Neural crest cell (in vitro differentiated cells): ENCODE measurements around the gene NDRG2. TPM values are rescaled to one million over a fixed set of nuclear protein-coding genes. Genes with fewer than 3 reads are reported as not detected.

Source experiments
- DNase-seq: peaks from one replicate; pipeline ENCODE4 v3.0.0; 2021; ENCODE audit warnings: low read depth, mixed read lengths, low spot score
- H3K27ac Mint-ChIP-seq: one replicate; pipeline ENCODE4 v1.8.0; 2021; ENCODE audit warnings: mild to moderate bottlenecking, mixed read lengths; ENCODE audit not compliant: unreplicated experiment
- H3K27me3 Mint-ChIP-seq: 2 replicates; pipeline ENCODE4 v1.8.0; 2021; ENCODE audit warnings: low read depth, mild to moderate bottlenecking, mixed read lengths
- H3K36me3 Mint-ChIP-seq: 2 replicates; pipeline ENCODE4 v1.8.0; 2021; ENCODE audit warnings: low read depth, mild to moderate bottlenecking, mixed read lengths
- H3K4me1 Mint-ChIP-seq: 2 replicates; pipeline ENCODE4 v1.8.0; 2021; ENCODE audit warnings: mixed read lengths
- H3K4me3 Mint-ChIP-seq: one replicate; pipeline ENCODE4 v1.8.0; 2021; ENCODE audit warnings: mild to moderate bottlenecking, mixed read lengths
- H3K9me3 Mint-ChIP-seq: 2 replicates; pipeline ENCODE4 v1.8.0; 2021; ENCODE audit warnings: mixed read lengths
- total RNA-seq: library from RNA; stranded (reverse); gene quantifications from 2 replicates; pipeline ENCODE4 v1.2.1, GENCODE V29; 2021
- TF ChIP-seq, protein P1 (sequence below): fragments of 200-600 bp; sonication (generic); conservative IDR thresholded peaks from 2 replicates; pipeline ENCODE4 v1.5.0; 2021; ENCODE audit warnings: antibody characterized with exemption, mild to moderate bottlenecking

The NDRG2 gene
- total RNA-seq, 1 donor from 2014 or later, result 17.4 TPM

DNA sequence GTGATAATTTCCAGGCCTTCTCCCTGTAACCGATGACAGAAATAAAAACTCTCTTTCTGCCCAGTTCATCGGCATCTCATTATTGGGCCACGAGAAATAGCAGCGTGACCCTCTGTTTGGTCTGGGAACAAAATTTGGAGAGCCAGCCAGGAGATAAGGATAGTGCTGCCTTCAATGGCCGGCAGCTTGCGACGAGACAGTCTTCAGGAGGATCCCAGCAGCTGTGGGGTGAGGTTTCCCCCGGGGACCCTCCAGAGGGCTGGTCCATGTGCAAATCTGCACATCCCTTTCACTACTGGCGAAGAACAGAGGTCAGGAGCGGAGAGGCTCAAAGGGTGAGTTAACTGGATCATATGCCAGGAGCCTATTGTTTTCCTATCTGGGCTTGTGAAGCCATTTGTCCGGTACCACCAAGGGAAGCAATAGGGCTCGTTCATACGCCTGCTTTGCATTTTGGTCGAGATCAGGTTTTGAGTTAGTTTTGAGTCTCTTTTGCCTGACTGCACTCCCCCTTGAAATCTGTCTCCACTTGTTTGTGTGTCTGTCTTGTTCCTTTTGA is 21.0 kb downstream of the NDRG2 start:
- Mint-ChIP-seq H3K4me1 (peaks cover 4% of the 10 kb centered on the region), H3K36me3 (no peaks in the 10 kb centered on the region), H3K27me3 (no peaks in the 10 kb centered on the region), H3K27ac (peak overlapping the region; percentile 72), H3K4me3 (no peak overlapping the region), H3K9me3 (no peaks in the 10 kb centered on the region)
- TF ChIP-seq, protein P1, sequence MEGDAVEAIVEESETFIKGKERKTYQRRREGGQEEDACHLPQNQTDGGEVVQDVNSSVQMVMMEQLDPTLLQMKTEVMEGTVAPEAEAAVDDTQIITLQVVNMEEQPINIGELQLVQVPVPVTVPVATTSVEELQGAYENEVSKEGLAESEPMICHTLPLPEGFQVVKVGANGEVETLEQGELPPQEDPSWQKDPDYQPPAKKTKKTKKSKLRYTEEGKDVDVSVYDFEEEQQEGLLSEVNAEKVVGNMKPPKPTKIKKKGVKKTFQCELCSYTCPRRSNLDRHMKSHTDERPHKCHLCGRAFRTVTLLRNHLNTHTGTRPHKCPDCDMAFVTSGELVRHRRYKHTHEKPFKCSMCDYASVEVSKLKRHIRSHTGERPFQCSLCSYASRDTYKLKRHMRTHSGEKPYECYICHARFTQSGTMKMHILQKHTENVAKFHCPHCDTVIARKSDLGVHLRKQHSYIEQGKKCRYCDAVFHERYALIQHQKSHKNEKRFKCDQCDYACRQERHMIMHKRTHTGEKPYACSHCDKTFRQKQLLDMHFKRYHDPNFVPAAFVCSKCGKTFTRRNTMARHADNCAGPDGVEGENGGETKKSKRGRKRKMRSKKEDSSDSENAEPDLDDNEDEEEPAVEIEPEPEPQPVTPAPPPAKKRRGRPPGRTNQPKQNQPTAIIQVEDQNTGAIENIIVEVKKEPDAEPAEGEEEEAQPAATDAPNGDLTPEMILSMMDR, result no peak
- no peak for DNase-seq

GRCh38 chr14:21001218-21001617 is 23.6 kb downstream of the NDRG2 start:
- no peaks in the 10 kb centered on the region for H3K36me3 Mint-ChIP-seq
- TF ChIP-seq, protein P1, result no peak
- DNase-seq, result no peak
- no peaks in the 10 kb centered on the region for H3K27me3 Mint-ChIP-seq
- peaks cover 4% of the 10 kb centered on the region for H3K4me1 Mint-ChIP-seq
- no peak overlapping the region for H3K27ac Mint-ChIP-seq
- H3K4me3 Mint-ChIP-seq, result no peak overlapping the region
- H3K9me3 Mint-ChIP-seq, result no peaks in the 10 kb centered on the region

DNA sequence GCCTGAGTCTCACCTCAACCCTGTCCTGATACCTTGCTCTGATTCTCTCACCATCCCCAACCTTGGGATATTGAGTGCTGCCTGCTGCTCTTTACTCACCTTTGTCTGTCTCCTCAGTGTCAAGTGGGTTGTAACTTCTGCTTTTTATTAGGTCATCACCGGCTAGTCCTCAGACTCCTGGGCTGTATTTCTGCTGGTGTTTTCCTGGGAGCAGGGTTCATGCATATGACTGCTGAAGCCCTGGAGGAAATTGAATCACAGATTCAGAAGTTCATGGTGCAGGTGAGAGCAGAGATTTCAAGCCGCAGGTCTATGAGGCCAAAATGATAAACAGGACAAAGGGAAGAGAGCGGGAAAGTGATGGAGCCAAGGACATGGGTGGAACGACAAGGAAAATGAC is 25.3 kb downstream of the NDRG2 start:
- Mint-ChIP-seq H3K27ac (peak overlapping the region; percentile 19), H3K27me3 (no peaks in the 10 kb centered on the region), H3K4me1 (peaks cover 4% of the 10 kb centered on the region), H3K36me3 (peaks cover 4% of the 10 kb centered on the region), H3K4me3 (no peak overlapping the region), H3K9me3 (no peaks in the 10 kb centered on the region)
- DNase-seq, result no peak
- TF ChIP-seq, protein P1, result no peak

- Mint-ChIP-seq H3K36me3 (peaks cover 9% of the 10 kb centered on the region), H3K4me1 (no peaks in the 10 kb centered on the region)
- no peak for DNase-seq
Observed at GRCh38 chr14:20998674-20999366, 26.0 kb downstream of the NDRG2 start, which contains the start of gene SLC39A2. Gene SLC39A2, plus strand, starts transcription at chr14:20999293. Its CDS starts 154 bp downstream, at chr14:20999447.

GRCh38 chr14:20998139-20998538 is 26.7 kb downstream of the NDRG2 start:
- H3K4me1 Mint-ChIP-seq, result no peaks in the 10 kb centered on the region
- no peak overlapping the region for H3K27ac Mint-ChIP-seq
- H3K27me3 Mint-ChIP-seq, result no peaks in the 10 kb centered on the region
- H3K9me3 Mint-ChIP-seq, result no peaks in the 10 kb centered on the region
- DNase-seq, result no peak
- H3K36me3 Mint-ChIP-seq, result peaks cover 10% of the 10 kb centered on the region
- TF ChIP-seq, protein P1, result no peak
- H3K4me3 Mint-ChIP-seq, result no peak overlapping the region

More at GRCh38 chr14:20998674-20999366, 26.0 kb downstream of the NDRG2 start, which contains the start of gene SLC39A2:
- H3K27ac Mint-ChIP-seq, result peak within 1 kb of the TSS; percentile 19
- TF ChIP-seq, protein P1, result no peak
- H3K9me3 Mint-ChIP-seq, result no peaks in the 10 kb centered on the region
- no peaks in the 10 kb centered on the region for H3K27me3 Mint-ChIP-seq
- no peak within 1 kb of the TSS for H3K4me3 Mint-ChIP-seq
